Fibroblast of pulmonary artery (primary cell): ENCODE data around the gene IFRD2.

ENCODE experiments used
- DNase-seq: peaks from one replicate; pipeline ENCODE4 v3.0.0-alpha.2; 2010; ENCODE audit warnings: low read depth
- H3K4me3 ChIP-seq: replicated peaks from 2 replicates; pipeline ENCODE4 v1.5.1; 2011; ENCODE audit warnings: low read depth, mild to moderate bottlenecking, control low read depth, low read length, moderate library complexity
- TF ChIP-seq, protein P1 (sequence below): IDR thresholded peaks from 2 replicates; pipeline ENCODE4 v1.5.1; 2011; ENCODE audit warnings: mild to moderate bottlenecking, control low read depth, low read length, inconsistent platforms; ENCODE audit errors: missing control alignments

Gene IFRD2

DNA sequence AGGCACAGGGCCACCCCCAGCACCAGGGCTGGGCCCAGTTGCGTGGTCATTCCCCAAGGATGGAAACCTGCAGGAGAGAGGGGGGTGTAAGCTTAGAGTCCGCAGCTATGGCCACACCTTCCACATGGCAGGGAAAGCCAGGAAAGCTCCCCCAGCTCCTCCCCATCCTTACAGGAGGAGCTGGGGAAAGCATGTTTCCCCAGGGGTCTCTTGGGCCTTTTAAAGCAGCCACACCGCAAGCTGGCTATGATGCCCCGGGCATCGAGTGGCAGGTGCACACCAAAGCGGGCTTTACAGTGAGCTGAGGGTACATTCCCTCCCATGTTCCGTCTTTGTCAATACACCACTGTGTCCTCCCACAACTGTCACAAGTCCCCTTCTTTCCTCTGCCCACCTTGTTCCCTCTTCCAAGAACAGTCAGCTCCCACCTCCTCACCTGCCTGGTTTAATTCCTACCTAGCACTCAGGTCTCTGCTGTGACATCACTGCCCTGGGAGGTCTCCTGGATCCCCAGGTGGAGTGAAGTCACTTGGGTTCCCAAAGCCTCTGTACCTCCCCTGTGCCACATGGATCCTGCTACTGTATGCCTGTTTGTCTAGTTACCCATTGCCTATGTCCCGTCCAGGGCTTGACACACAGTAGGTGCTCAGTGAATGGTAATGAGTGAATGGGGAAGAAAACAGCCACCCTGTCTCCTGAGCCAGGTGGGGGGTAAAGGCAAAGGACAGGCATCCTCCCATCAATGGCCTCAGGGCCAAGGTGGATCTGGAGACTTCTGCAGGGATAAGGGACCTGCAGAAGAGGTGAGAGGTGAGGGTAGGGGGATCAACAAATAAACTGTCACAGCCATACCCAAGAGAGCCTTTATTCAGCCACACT, 3.6 kb upstream of the IFRD2 start:
- TF ChIP-seq, protein P1, sequence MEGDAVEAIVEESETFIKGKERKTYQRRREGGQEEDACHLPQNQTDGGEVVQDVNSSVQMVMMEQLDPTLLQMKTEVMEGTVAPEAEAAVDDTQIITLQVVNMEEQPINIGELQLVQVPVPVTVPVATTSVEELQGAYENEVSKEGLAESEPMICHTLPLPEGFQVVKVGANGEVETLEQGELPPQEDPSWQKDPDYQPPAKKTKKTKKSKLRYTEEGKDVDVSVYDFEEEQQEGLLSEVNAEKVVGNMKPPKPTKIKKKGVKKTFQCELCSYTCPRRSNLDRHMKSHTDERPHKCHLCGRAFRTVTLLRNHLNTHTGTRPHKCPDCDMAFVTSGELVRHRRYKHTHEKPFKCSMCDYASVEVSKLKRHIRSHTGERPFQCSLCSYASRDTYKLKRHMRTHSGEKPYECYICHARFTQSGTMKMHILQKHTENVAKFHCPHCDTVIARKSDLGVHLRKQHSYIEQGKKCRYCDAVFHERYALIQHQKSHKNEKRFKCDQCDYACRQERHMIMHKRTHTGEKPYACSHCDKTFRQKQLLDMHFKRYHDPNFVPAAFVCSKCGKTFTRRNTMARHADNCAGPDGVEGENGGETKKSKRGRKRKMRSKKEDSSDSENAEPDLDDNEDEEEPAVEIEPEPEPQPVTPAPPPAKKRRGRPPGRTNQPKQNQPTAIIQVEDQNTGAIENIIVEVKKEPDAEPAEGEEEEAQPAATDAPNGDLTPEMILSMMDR: no peak
- H3K4me3 ChIP-seq: no peak overlapping the region
- DNase-seq: no peak

DNA sequence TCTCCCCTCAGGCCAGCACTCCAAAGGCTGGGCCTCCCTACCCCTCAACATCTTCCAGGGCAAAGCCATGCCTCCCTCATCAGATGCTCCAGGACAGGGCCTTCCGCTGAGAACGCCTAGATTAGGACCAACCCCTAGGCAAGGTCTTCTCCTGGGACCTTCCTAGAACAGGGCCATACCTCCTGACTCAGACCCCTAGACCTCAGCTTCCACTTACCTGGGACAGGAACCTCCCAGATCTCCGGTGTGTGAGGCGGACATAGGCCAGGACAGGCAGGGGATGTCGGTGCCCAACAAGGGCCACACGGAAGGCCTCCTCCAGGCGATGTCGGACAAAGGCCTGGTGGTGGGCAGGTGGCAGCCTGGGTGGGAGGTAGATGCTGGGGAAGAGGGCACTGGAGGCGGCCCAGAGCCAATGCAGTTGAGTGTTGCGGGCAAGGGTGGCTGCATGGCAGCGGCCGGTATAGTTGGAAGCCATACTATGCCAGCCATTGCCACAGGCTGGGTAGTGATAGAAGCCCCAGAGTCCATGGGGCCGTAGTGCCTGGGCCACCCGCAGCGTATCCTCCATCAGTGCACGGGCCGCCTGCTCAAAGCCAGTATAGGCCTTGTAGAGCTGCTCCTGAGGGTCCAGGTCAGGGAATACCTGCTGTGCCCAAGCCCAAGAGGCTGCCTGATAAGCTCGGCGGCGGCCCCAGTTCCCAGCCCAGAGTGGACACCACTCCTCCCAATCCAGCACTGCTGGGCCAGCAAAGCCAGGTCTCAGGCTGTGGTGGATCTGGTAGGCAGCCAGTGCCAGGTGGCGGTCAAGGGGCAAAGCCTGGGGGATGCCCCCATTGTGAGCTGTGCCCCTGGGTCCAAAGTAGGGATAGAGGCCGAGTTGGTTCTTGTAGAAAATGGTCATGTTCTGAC, 2.5 kb upstream of the IFRD2 start:
- H3K4me3 ChIP-seq: no peak overlapping the region
- DNase-seq: no peak
- TF ChIP-seq, protein P1: no peak

DNA sequence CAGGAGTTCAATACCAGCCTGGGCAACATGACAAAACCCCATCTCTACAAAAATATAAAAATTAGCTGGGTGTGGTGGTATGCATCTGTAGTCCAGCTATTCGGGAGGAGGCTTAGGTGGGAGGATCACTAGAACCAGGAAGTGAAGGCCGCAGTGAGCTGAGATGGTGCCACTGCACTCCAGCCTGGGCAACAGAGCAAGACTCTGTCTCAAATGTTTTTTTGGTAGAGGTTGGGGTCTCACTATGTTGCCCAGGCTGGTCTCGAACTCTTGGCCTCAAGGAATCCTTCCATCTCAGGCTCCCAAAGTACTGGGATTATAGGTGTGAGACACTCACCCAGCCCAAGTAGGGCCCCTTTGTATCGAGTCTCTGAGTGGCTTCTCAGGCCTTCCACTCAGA, 1.9 kb upstream of the IFRD2 start:
- DNase-seq: no peak
- TF ChIP-seq, protein P1: no peak
- H3K4me3 ChIP-seq: no peak overlapping the region

DNA sequence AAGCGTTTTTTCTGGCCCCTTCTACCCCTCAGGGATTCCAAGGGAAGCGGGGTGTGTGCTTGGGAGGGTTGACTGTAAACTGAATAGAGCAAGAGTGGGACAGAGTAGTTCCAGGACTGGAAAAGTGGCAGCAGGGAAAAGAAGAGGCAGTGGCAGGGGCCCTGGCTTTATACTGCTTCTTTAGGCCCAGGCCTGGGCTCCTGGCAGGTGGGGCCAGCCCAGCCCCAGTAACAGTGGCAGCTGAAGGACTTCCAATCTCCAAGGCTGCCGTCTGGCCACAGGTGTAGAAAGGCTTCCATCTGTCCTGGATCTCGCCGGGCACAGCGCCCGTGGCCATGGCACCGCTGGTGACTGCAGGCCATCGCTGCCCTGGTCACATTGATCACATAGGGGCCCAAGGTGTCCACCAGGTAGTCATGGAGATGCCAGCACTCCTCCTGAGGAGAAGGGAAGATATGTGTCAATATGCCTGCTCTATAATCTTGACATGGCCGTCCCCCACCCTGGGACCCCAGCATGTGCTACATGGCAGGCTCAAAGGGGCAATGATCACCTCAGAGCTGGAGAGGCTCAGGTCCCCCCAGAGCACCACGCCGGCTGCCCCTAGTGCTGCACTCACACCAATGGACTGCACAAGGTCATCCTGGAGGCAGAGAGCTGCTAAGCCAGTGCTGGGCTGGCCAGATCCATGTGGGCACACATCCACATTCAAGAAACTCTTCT, 1.0 kb upstream of the IFRD2 start:
- H3K4me3 ChIP-seq: no peak overlapping the region
- no peak for DNase-seq
- TF ChIP-seq, protein P1: no peak

DNA sequence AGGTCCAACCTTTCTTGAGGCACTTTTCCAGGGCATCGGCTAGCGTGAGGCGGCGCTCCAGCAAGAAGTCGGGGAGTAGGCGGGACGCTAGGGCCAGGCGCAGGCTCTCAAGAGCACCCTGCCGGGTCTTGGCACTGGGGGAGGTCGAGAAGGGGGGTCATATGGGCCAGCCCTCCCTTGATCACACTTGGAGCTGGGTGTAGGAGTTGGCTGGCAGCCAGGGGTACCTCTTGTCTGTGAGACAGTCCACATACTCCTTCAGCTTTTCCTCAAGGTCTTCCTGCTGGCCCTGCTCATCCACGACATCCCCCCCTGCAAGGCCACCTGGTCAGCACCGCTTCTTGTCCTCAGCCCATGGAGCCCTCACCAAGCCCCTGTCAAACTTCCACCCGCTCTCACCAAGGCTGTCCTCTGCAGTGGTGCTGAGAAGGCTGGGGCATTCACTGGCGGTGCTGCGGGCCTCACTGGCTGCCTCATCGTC, 2.0 kb downstream of the IFRD2 start:
- TF ChIP-seq, protein P1: no peak
- DNase-seq: no peak
- no peak overlapping the region for H3K4me3 ChIP-seq

DNA sequence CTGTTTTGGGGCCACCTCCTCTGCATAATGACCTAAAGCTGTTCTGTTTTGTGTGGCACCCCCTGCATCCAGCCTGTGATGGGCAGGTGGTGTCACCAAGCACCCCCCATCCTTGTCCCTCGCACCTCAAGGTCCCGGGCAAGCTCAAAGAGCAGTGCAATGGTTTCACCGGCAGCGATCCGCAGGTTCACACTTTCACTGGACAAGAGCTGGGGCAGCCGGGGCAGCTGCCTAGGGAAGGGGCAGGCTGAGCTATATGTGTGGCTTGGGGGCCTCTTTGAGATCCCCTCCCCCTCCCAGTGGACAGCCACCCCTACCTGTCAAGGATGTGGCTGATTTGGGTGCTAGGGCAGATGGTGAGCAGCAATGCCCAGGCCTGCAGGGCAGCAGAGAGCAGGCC, 3.1 kb downstream of the IFRD2 start:
- no peak overlapping the region for H3K4me3 ChIP-seq
- DNase-seq: no peak
- TF ChIP-seq, protein P1: no peak
